H9 (cell line): ENCODE measurements around the gene COL19A1. TPM values are rescaled to one million over a fixed set of nuclear protein-coding genes. Genes with fewer than 3 reads are reported as not detected.

Experiments
- DNase-seq: peaks from one replicate; pipeline ENCODE4 v3.0.0-alpha.2; 2017
- H2AFZ ChIP-seq: one replicate; pipeline ENCODE4 v1.6.1; 2013; ENCODE audit warnings: mild to moderate bottlenecking, low read length, control low read depth, moderate library complexity
- H2AK5ac ChIP-seq: 2 replicates; pipeline ENCODE4 v1.6.1; 2013; ENCODE audit warnings: low read length, control low read depth, mixed read lengths; ENCODE audit not compliant: insufficient read length
- H2BK120ac ChIP-seq: one replicate; pipeline ENCODE4 v1.6.1; 2013; ENCODE audit warnings: low read depth, mild to moderate bottlenecking, low read length, control low read depth, inconsistent platforms; ENCODE audit not compliant: poor library complexity, severe bottlenecking
- H2BK12ac ChIP-seq: 2 replicates; pipeline ENCODE4 v1.6.1; 2013; ENCODE audit warnings: low read length, control low read depth, mixed read lengths, low read depth; ENCODE audit not compliant: insufficient read length
- H2BK15ac ChIP-seq: 2 replicates; pipeline ENCODE4 v1.6.1; 2013; ENCODE audit warnings: low read depth, low read length, control low read depth
- H2BK20ac ChIP-seq: one replicate; pipeline ENCODE4 v1.6.1; 2013; ENCODE audit warnings: low read depth, mild to moderate bottlenecking, low read length, control low read depth, inconsistent platforms; ENCODE audit not compliant: poor library complexity, severe bottlenecking
- H2BK5ac ChIP-seq: 2 replicates; pipeline ENCODE4 v1.6.1; 2013; ENCODE audit warnings: low read length, control low read depth, mixed read lengths; ENCODE audit not compliant: insufficient read length
- H3K14ac ChIP-seq: 2 replicates; pipeline ENCODE4 v1.6.1; 2013; ENCODE audit warnings: low read length, control low read depth; ENCODE audit not compliant: insufficient read depth
- H3K18ac ChIP-seq: 2 replicates; pipeline ENCODE4 v1.6.1; 2013; ENCODE audit warnings: low read depth, mild to moderate bottlenecking, mixed read lengths, low read length, control low read depth; ENCODE audit not compliant: insufficient read length
- H3K23ac ChIP-seq: 2 replicates; pipeline ENCODE4 v1.6.1; 2013; ENCODE audit warnings: low read length, control low read depth, mixed read lengths, low read depth; ENCODE audit not compliant: insufficient read length
- H3K23me2 ChIP-seq: 2 replicates; pipeline ENCODE4 v1.6.1; 2013; ENCODE audit warnings: low read depth, mild to moderate bottlenecking, mixed read lengths, low read length, control low read depth; ENCODE audit not compliant: insufficient read length, poor library complexity, severe bottlenecking
- H3K27ac ChIP-seq: 2 replicates; pipeline ENCODE4 v1.5.1; 2013; ENCODE audit warnings: low read length, control low read depth, mixed read lengths, low read depth; ENCODE audit not compliant: insufficient read length
- H3K27me3 ChIP-seq: 2 replicates; pipeline ENCODE4 v1.6.1; 2013; ENCODE audit warnings: low read length, control low read depth, inconsistent platforms; ENCODE audit not compliant: insufficient read depth
- H3K4ac ChIP-seq: 2 replicates; pipeline ENCODE4 v1.6.1; 2013; ENCODE audit warnings: low read depth, mild to moderate bottlenecking, control low read depth, inconsistent platforms, low read length, moderate library complexity
- H3K4me1 ChIP-seq: 2 replicates; pipeline ENCODE4 v1.6.1; 2013; ENCODE audit warnings: low read length, control low read depth, inconsistent platforms; ENCODE audit not compliant: insufficient read depth
- H3K4me2 ChIP-seq: 2 replicates; pipeline ENCODE4 v1.6.1; 2013; ENCODE audit warnings: low read length, control low read depth, mixed read lengths; ENCODE audit not compliant: insufficient read length, insufficient read depth
- H3K56ac ChIP-seq: 2 replicates; pipeline ENCODE4 v1.6.1; 2013; ENCODE audit warnings: low read depth, mild to moderate bottlenecking, mixed read lengths, low read length, control low read depth; ENCODE audit not compliant: insufficient read length
- H3K79me1 ChIP-seq: 2 replicates; pipeline ENCODE4 v1.6.1; 2013; ENCODE audit warnings: low read depth, mild to moderate bottlenecking, moderate library complexity, low read length, control low read depth, inconsistent platforms; ENCODE audit not compliant: insufficient read depth, poor library complexity, severe bottlenecking
- H3K79me2 ChIP-seq: 2 replicates; pipeline ENCODE4 v1.6.1; 2013; ENCODE audit warnings: low read length, control low read depth, inconsistent platforms; ENCODE audit not compliant: insufficient read depth
- H3K9ac ChIP-seq: 2 replicates; pipeline ENCODE4 v1.6.1; 2013; ENCODE audit warnings: low read length, control low read depth, mixed read lengths; ENCODE audit not compliant: insufficient read length; ENCODE audit errors: extremely low read depth
- H3K9me3 ChIP-seq: one replicate; pipeline ENCODE4 v1.6.1; 2013; ENCODE audit warnings: low read depth, low read length, inconsistent platforms; ENCODE audit not compliant: control insufficient read depth
- H3T11ph ChIP-seq: one replicate; pipeline ENCODE4 v1.6.1; 2013; ENCODE audit warnings: mild to moderate bottlenecking, low read length, control low read depth, inconsistent platforms
- H4K20me1 ChIP-seq: one replicate; pipeline ENCODE4 v1.6.1; 2013; ENCODE audit not compliant: control insufficient read depth, insufficient read length, insufficient read depth
- H4K5ac ChIP-seq: 2 replicates; pipeline ENCODE4 v1.6.1; 2013; ENCODE audit warnings: low read depth, mild to moderate bottlenecking, mixed read lengths, low read length, control low read depth; ENCODE audit not compliant: insufficient read length
- H4K8ac ChIP-seq: replicated peaks from 2 replicates; pipeline ENCODE4 v1.6.1; 2013; ENCODE audit warnings: low read length, control low read depth, mixed read lengths, low read depth; ENCODE audit not compliant: insufficient read length
- H4K91ac ChIP-seq: 2 replicates; pipeline ENCODE4 v1.6.1; 2013; ENCODE audit warnings: low read depth, mild to moderate bottlenecking, moderate library complexity, mixed read lengths, low read length, control low read depth; ENCODE audit not compliant: insufficient read length
- H3K27ac Mint-ChIP-seq, 3 experiments: 2 replicates in 2 of 3; 3 replicates in 1 of 3; pipeline ENCODE4 v1.8.0; 2020 to 2021; ENCODE audit warnings: mixed read lengths in 3 of 3, mild to moderate bottlenecking in 1 of 3, moderate library complexity in 1 of 3
- H3K27me3 Mint-ChIP-seq: 2 replicates; pipeline ENCODE4 v1.8.0; 2021; ENCODE audit warnings: low read depth, mild to moderate bottlenecking, moderate library complexity, mixed read lengths
- H3K36me3 Mint-ChIP-seq, 3 experiments: 2 replicates in 2 of 3; 3 replicates in 1 of 3; pipeline ENCODE4 v1.8.0; 2020 to 2021; ENCODE audit warnings: low read depth in 3 of 3, mixed read lengths in 3 of 3; ENCODE audit not compliant: insufficient read depth in 1 of 3
- H3K4me1 Mint-ChIP-seq, 2 experiments: 2 replicates each; pipeline ENCODE4 v1.8.0; 2020; ENCODE audit warnings: mixed read lengths in 2 of 2
- H3K4me3 Mint-ChIP-seq, 2 experiments: 2 replicates in 1 of 2; 3 replicates in 1 of 2; pipeline ENCODE4 v1.8.0; 2020 to 2021; ENCODE audit warnings: mild to moderate bottlenecking in 2 of 2, mixed read lengths in 2 of 2, moderate library complexity in 1 of 2
- H3K9me3 Mint-ChIP-seq, 2 experiments: 2 replicates in 1 of 2; 3 replicates in 1 of 2; pipeline ENCODE4 v1.8.0; 2020; ENCODE audit warnings: mild to moderate bottlenecking in 2 of 2, mixed read lengths in 2 of 2, moderate library complexity in 1 of 2
- CTCF ChIP-seq: fragments of 200-600 bp; sonication (generic); conservative IDR thresholded peaks from 3 replicates; pipeline ENCODE4 v1.8.0; 2021; ENCODE audit warnings: antibody characterized with exemption, mild to moderate bottlenecking
- WGBS: extraction: QIAGEN DNeasy Blood & Tissue Kit; methylation state at CpG from one replicate; pipeline ENCODE4 v1.1.7; 2013; ENCODE audit warnings: missing lambda C conversion rate, low lambda C conversion rate, mixed read lengths; ENCODE audit not compliant: insufficient read length; ENCODE audit errors: extremely low coverage; 5-methylcytosine and 5-hydroxymethylcytosine counted together
- total RNA-seq: library from RNA; stranded (reverse); gene quantifications from 2 replicates; pipeline ENCODE4 v1.2.1, GENCODE V29; 2021

Gene COL19A1
- total RNA-seq, 1 experiment from 2014 or later = not detected

GRCh38 chr6:70107852-70108629, 241.7 kb downstream of the COL19A1 start:
- Mint-ChIP-seq H3K4me3 (no peak overlapping the region), H3K4me1 (peaks cover 10 to 11% of the 10 kb centered on the region in 2 experiments), H3K36me3 (peaks cover 0 to 4% (median 0%) of the 10 kb centered on the region in 3 experiments; a peak in 1 of 7 replicates), H3K27me3 (no peaks in the 10 kb centered on the region), H3K27ac (peak overlapping the region in 1 of 3 experiments; percentile 51; a peak in 2 of 7 replicates), H3K9me3 (peaks cover 0 to 2% of the 10 kb centered on the region in 2 experiments; a peak in 1 of 5 replicates)
- H3K9me3 ChIP-seq = no peaks in the 10 kb centered on the region
- H2AFZ ChIP-seq = no peak overlapping the region
- H3K4me1 ChIP-seq = 0 out of 2 replicates have a peak, but pooled peaks cover 2% of the 10 kb centered on the region
- H2BK120ac ChIP-seq = no peak overlapping the region
- no peaks in the 10 kb centered on the region for H3K79me2 ChIP-seq
- no peaks in the 10 kb centered on the region for H3K27me3 ChIP-seq
- no peaks in the 10 kb centered on the region for H4K20me1 ChIP-seq
- H3K79me1 ChIP-seq = no peaks in the 10 kb centered on the region
- H3K4ac ChIP-seq = no peak overlapping the region
- no peak overlapping the region for H3K18ac ChIP-seq
- H3K9ac ChIP-seq = no peak overlapping the region
- no peak overlapping the region for H3K23ac ChIP-seq
- no peak overlapping the region for H2BK12ac ChIP-seq
- H2BK15ac ChIP-seq = no peak overlapping the region
- H3K23me2 ChIP-seq = no peaks in the 10 kb centered on the region
- no peak overlapping the region for H2BK5ac ChIP-seq
- H3K14ac ChIP-seq = no peak overlapping the region
- no peak overlapping the region for H3K4me2 ChIP-seq
- no peak overlapping the region for H2AK5ac ChIP-seq
- no peak overlapping the region for H4K91ac ChIP-seq
- TF ChIP-seq CTCF = peak; percentile 84
- H4K8ac ChIP-seq = no peak overlapping the region
- H2BK20ac ChIP-seq = no peak overlapping the region
- DNase-seq = no peak
- no peak overlapping the region for H4K5ac ChIP-seq
- H3K56ac ChIP-seq = no peak overlapping the region
- no peak overlapping the region for H3K27ac ChIP-seq
- H3T11ph ChIP-seq = no peak overlapping the region
- no CpG with 5 or more reads among the region's 3 CpGs for WGBS
